Tongue (tissue), 2 donors: ENCODE data around the gene HPCAL1. TPM values are rescaled to one million over a fixed set of nuclear protein-coding genes. Genes with fewer than 3 reads are reported as not detected.

Experiments used
- DNase-seq: peaks from one replicate; pipeline ENCODE4 v3.0.0-alpha.2; 2015
- total RNA-seq: library from RNA; depleted of rRNA; stranded (reverse); fragments of >200 nt; gene quantifications from one replicate; pipeline ENCODE4 v1.2.3, GENCODE V29; 2014

HPCAL1 gene
- total RNA-seq, 1 donor from 2014 or later, result 37.4 TPM

DNA sequence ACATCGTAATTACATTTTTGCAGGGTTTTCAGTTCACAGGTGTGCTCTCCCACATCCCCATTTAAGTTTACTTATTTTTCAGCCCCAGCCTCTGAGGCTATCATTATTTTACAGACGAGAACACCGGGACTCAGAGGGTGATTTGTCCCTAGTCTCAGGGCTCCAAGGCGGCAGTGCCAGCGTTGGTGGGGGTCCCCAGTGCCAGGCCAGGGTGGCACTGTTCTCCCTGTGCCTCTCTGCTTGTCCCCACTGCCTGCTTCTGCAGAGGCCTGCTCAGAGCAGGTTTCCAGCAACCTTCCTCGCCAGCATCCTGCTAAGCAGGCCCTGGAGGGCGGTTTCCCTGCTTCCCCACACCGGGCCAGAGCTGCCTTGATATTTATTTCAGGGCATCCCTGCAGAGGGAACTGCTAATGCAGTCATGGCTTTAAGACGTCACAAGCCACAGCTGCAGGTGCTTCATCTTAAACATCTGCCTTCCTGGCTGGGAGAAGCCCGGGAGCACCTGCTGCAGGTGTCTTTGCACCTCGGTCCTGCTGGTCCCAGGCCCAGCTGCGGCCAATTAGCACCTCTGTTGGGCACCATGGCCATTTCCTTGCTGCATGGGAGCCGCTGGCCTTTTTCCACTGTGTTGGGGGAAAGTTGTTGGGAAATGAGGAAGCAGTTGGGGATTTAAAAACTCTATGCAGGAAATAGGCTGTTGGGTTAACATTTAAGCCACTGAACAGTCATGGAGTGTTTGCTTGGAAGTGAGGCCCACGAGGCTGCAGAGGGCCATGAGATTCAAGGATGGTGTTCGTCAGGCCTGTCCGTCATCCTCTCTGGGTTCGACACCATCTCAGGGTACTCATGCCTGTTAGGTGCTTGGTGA, 22.8 kb downstream of the HPCAL1 start:
- no peak for DNase-seq

DNA sequence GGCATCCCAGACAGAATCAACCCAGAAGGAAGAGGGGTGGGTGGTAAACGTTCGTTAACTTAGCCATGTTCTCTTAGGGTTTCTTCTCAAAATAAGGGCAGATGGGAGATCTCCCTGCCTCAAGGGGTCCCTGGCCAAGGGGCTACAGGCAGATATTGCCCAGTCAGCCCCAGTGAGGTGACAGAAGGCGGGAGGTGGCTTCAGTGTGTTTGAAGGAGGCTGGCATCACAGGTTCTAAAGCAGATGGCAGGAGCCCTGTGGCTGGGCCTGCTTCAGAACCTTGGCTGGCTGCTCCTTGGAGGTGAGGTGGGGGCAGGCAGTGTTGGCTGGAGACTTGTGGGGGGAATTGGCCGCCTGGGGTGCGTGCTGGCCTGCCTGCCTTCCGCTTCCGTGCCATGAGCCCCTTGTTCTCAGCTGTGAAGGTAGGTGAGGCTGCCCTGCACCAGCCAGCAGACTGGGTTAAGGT, 23.5 kb downstream of the HPCAL1 start:
- no peak for DNase-seq

DNA sequence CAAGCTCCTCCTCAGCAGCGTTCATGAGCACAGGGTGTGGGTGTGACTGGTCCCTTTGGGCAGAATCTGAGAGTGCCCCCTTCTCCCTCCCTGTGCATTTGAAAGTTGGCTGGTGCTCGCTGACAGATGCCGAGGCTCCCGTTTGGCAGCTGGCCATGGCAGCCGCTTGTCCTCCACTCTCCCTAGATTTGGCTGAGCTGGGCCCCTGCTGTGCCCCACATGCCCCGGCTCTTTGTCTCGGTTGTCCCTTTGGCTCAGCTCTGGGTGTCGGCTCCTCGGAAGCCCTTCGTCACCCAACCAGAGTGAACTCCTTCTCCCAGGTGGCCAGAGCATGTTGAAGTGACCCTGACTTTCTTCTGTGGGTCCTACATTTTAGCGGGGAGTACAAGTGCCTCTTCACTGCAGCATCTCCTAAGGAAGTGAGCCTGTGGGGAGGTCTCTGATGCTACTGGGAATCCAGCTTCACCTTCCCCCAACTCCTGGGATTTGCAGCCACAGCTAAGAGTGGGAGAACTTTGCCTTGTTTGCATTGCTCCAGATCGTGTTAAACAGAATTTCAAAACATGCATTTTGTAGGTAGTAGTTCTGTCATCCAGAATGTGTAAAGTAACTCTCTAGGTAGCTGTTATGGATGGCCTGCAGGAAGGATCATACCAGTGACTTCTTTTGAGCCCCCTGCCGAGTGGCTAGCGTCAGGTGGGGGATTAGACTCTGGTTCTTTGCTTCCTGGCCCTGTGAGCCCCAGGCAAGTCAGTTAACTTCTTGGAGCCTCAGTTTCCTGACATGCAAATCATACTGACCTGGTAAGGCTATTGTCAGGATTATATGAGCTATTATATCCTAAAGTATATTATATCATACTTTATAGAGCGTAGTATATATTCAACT, 24.2 kb downstream of the HPCAL1 start:
- peak; percentile 93 for DNase-seq

DNA sequence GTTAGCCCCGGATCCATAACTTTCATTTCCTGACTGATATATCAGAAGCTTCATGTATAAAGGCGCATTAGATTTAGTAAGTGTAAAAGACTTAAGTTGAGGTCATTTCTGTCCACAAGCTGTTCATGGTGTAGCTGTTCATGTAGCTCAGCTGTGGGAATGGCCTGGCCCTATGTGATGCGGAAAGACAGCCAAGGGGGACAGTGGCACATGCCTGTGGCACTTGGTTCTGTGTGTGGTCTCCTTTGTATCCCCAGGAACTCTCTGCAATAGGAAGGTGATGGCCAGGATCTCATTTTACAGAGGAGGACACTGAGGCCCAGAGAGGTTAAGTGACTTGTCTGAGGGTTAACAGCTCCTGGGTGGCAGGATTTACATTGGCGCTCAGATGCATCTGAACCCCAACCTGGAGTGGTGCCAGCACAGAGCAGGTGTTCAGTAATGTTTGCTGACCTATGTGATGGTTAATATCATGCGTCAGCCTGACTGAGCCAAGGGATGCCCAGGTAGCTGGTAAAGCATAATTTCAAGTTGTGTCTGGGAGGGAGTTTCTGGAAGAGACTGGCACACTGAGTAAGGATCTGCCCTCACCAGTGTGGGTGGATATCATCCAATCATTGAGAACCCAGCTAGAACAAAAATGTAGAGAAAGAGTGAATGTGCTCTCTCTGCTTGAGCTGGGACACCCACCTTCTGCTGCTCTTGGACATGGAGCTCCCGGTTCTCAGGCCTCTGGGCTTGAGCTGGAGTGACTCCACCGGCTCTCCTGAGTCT, 25.4 kb downstream of the HPCAL1 start:
- peak; percentile 30 for DNase-seq

DNA sequence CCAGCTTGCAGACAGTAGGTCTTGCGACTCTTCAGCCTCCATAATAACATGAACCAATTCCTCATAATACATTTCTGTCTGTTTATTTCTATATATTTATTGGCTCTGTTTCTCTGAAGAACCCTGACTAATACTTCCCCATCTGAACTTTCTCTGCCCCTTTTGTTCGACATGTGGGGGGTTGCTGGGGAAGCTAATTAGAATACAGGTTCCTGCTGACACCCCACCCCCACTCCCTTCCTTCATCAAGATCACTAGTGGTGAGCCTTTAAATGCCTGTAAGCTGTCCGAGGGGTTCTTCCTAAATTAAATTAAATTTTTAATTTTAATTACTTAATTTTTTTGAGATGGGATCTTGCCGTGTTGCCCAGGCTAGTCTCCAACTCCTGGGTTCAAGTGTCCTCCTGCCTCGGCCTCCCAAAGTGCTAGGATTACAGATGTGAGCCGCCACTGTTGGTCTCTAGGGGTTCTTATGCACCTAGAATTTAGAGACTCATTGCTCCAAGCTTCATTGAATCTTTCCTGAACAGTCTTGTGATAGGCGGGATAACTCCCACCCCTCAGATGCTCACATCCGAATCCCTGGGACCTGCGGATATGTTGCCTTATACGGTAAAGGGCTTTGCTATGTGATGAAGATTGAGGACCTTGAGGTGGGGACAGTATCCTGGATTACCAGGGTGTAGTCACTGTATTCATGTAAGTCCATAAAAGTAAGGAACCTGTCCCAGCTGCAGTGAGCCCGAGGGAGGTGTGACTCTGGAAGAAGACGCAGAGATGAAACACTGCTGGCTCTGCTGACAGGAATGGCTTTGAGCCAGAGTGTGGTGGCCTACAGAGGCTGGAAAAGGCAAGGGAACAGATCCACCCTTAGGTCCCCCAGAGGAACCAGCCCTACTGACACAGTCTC, 26.2 kb downstream of the HPCAL1 start:
- no peak for DNase-seq

DNA sequence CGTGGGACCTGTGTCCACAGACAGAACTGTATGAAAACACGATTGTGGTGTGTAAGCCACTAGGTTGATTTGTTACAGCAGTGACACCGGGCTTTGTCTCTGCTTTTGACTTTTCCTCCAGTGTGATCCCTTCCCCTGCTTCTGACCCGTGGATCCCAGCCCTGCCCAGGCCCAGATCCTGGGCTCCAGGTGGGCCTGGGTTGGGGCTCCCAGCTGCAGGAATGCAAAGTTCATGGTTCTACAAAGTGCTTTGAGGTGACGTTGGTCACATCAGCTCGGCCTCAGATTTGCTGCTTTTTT, 26.8 kb downstream of the HPCAL1 start:
- DNase-seq, result no peak

DNA sequence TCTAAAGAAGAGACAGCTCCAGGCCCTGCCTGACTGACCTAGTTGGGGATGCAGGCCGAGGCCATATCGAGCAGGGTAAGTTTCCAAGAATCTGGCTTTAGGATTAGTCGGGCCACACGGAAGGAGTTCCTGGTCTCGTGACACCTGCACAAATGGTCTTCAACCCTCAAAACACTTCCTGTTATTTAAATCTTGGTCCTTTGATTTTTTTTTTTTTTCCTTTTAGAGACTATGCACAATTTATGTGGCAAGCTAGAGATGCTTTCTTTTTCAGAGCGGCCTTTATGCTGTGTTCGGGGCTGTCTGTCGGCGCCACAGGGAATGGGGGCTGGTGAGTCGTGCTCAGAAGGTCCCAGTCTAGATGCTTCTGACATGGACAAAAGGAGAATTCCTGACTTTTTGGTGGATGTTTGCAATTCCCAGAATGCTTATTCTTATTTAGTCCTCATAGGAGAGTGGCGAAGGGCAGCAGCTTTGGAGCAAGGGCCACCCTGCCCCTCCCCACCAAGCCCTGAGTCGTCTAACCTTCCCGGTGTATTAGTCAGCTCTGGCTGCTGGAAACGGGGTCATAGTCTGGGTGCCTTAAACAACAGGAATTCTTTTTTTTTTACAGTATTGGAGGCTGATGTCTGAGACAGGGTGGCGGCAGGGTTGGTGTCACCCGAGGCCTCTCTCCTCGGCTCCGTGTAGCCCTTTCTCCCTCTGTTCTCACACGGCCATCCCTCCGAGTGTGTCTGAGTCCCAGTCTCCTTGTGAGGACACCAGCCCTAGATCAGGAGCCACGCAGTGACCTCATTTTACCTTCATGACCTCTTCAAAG, 27.4 kb downstream of the HPCAL1 start:
- DNase-seq, result no peak

DNA sequence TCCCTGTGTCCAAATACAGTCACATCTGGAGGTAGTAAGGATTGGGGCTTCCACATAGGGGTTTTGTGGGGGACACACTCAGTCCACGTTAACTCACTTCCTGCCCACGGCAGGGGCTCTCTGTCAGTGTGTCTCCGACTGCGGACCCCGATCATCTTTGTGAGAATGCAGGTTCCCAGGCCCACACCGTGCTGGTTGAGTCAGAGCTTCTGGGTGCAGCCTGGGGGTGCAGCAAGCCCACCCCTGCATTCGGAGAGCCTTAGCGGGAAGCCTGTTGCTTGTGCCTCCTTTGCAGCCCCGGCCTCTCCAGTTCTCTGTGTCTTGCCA, 28.0 kb downstream of the HPCAL1 start:
- no peak for DNase-seq

DNA sequence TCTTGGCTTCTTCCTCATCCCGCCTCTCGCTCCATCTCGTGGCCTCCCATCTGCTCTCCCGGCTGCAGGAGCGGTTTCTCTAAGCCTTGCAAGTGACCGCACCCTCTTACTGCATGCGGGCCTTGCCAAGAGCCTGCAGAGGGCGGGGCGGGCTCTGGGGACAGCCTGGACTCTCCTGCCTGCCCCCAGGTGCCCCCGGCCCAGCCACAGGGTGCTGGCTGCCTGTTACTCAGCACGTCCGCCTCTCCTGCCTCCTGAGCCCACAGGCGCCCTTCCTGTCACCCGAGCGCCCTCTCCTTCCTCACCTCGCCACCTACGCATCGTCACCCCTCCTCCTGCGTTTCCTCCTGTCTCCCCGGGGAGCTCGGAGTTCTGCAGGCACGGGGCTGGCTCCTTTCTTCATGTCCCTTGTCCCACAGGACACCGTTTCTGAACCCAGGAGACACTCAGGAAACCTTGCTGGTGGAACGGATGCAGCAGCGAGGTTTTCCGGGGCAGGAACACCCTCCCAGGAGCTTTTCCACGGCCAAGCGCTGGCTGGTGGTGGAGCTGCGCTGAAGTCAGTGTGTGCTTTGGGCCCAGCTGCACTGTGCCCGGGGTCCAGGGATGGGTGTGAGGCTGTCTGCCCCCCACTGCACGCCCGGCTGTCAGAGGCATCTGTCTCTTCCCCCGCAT, 28.5 kb downstream of the HPCAL1 start:
- peak; percentile 76 for DNase-seq

DNA sequence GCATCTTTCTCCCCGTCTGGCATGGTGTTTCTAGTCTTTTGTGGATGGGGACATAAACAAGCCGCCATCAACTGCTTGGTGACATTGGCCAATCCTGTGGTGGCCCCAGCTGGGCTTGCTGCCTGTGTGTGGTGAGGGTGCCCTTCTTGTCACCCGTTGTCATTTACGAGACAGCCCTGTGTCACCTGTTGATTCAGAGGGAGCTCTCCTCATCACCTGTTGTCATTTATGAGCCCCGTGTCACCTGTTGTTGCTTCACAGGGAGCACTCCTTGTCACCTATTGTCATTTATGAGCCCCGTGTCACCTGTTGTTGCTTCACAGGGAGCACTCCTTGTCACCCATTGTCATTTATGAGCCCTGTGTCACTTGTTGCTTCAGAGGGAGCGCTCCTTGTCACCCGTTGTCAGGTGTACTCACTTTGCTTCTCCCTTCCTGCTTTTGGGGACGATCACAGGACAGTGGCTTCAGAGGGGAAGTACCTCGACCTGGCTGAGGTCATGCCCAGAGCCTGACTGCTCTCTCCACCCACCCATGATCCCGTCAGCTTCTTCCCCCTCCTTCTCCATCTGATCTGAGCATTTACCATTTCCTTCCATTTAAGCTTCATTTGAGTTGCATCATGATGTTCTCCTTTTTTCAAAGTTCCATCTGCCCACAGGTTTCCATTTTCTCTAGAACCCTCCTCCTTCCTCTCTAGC, 29.1 kb downstream of the HPCAL1 start:
- no peak for DNase-seq

DNA sequence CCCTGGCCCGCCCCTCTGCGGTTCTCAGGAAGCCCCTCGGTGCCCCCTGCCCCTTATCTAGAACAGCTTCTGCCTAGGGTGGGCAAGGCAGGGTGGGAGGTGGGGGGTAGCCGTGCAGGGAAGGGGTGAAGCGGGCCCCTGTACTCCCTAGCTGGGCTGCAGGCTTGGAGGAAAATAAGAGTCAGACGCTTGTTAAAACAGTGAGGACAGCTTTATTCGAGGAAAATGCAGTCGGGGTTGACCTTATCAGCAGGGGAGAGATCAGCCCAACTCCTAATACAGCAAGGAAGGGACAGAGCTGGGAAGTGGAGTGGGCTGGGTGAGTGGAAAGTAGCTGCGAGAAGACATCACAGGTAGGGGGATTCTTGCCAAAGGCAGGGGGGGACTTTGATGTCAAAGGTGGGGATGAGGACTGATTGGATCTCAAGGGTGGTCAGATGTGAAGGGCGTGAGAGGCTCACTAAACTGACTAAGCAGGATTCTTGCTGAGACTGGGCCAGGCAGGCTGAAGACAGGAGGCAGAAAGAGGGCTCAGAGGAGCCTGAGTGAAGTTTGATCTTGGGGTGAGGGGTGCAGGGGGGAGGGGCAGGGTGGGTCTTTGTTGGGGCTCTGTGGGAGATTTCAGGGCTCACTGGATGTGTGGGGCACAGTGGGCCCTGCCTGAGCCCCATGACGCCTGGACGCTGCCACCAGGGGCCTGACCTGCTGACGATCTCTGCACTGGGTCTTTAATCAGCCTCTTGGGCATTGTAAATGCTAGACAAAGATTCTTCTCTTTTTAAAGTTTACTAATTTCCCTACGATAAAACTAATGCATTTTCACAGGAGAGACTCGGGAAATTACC, 29.9 kb downstream of the HPCAL1 start:
- DNase-seq, result no peak

DNA sequence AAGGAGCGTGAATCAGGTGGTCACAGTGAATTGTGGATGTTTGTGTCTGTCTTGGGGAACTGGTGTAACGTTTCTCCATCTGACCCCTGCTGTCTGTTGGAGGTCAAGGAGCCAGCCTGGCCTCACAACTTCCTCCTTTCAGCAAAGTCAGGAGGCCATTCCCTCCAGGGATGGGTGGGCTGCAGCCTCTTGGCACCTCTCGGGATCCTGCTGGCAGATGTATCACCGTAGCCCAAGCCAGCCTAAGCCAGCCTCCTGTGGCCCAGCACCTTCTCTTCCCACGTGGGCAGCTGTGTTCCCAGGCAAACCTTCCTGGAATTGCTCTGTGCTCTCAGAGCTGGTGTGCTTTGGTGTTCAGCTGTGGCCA, 30.5 kb downstream of the HPCAL1 start:
- DNase-seq, result no peak

DNA sequence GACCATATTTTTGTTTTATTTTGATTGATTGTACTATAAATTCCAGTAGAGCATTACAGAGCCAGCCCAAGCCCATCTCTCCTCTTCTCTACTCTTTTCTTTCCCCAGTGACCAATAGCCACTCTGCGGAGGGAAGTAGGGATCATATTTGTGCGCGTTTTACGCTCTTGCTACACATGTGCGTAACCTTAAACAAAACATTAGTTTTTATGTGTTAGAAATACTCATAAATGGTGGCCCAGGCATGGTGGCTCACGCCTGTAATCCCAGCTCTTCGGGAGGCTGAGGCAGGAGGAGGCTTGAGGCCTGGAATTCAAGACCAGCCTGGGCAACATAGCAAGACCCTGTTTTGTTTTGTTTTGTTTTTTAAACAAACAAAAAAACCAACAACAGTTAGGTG, 31.3 kb downstream of the HPCAL1 start:
- no peak for DNase-seq

DNA sequence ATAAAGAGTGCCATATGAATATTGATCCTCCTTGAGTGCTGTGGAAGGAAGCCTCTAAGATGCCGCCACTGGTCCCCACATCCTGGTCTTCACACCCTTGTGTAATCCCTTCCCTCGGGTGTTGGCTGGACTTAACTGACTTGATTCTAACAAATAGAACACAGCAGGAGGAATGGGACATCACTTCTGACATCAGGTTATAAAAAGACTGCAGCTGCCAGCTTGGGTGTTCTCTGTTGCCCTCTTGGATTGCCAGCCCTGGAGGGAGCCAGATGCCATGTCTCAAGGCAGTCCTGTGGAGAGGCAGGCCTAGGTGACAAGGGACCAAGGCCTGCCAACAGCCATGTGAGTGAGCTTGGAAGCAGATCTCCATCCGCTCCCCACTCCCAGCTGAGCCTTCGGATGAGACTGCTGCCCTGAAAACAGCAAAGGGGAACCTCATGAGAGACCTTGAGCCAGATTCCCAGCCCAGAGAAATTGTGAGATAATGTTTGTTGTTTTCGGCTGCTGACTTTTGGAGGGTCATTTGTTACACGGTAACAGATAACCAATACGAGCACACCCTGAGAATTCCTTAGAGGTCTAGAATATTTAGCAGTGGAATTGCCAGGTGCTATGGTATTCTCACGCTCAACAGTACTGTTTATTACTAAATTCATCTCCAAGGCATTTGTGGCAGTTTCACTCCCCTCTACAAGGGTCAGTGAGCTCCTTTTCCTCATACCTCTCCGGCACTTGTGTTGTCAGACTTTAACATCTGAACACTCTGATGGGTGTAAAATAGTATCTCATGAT, 32.5 kb downstream of the HPCAL1 start:
- DNase-seq, result no peak

DNA sequence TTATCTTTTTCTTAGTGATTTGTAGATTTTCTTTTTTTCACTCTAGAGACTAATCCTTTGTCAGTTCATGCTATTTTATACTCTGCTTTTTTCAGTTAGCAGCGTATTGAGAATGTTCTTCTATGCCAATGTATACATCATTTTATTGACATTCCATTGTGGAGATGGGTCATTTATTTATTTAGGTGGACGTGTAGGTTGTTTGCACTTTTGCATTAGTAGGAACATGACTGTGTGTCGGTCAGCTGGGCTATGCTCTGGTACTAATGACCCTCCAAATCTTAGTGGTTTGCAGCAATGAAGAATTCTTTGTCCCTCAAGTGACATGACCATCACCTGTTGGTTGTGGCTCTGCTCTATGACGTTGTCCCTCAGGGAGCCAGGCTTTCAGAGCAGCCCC, 33.6 kb downstream of the HPCAL1 start:
- no peak for DNase-seq

DNA sequence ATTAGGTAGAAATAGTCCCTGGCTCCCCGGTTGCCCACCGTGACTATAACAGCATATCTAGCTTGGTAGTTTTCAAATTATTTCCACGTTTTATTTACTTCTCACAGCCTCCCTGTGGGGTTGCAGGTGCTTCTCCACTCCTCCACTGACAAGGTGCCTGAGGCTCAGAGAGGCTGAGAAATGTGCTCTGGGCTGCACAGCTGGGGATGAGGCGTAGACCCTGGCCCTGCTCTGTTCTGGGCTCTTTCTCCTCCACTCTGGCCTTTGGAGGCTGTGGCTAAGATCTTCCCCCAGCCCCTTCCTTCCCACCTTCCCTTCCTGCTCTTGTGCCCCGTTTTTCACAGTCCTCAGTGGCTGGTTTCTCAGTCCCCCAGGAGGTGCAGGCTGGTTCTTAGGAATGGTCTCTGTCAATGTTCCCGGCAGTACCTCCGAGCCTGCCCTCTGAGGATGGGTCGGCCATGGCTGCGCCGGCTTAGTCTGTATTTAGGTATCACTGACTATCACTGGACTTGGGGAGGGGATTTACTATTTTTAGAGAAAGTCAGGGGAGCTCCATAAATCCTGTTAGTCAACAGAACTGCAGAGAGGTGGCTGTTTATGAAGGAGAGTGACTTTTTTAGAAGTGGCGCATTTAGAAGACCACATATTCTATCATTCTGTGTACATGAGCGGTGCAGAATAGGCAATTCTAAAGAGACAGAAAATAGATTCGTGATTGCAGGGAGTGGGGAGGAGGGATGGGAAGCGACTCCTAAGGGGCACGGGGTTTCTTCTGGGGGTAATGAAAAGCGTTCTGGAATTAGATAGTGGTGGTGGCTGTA, 35.0 kb downstream of the HPCAL1 start:
- no peak for DNase-seq
